ENCODE results near the gene UBE2R2. TPM values are rescaled to one million over a fixed set of nuclear protein-coding genes. Genes with fewer than 3 reads are reported as not detected.
A peak's percentile ranks its signal among the peaks of the same experiment; 100 is the strongest.

Gene UBE2R2
- total RNA-seq, 1 experiment from 2014 or later: 52.1 TPM

- H3K4me2 ChIP-seq (ENCODE audit: insufficient read depth, insufficient read length, low read length): no peak overlapping the region
- H2AFZ ChIP-seq (ENCODE audit: low read length): no peak overlapping the region
- H3K79me2 ChIP-seq (ENCODE audit: insufficient read depth, low read length): 0 out of 2 replicates have a peak, but pooled peaks cover 2% of the 10 kb centered on the region
- H3K23ac ChIP-seq (ENCODE audit: insufficient read length, low read depth, low read length): no peak overlapping the region
- Mint-ChIP-seq H3K27ac (peak overlapping the region in 2 of 3 experiments; percentile 13 to 27; a peak in 2 of 7 replicates), H3K36me3 (ENCODE audit: insufficient read depth in 1 of 3, low read depth in 3 of 3) (peaks cover 7 to 17% (median 17%) of the 10 kb centered on the region in 3 experiments), H3K27me3 (ENCODE audit: low read depth) (no peaks in the 10 kb centered on the region), H3K4me1 (peaks cover 38 to 45% of the 10 kb centered on the region in 2 experiments), H3K9me3 (peaks cover 0 to 3% of the 10 kb centered on the region in 2 experiments; a peak in 1 of 5 replicates), H3K4me3 (no peak overlapping the region)
- no peak overlapping the region for H4K5ac ChIP-seq (ENCODE audit: insufficient read length, low read depth, low read length)
- no peak overlapping the region for H3K9ac ChIP-seq (ENCODE audit: extremely low read depth, insufficient read length, low read length)
- H2AK5ac ChIP-seq (ENCODE audit: insufficient read length, low read length): no peak overlapping the region
- H2BK15ac ChIP-seq (ENCODE audit: low read depth, low read length): no peak overlapping the region
- DNase-seq: no peak
- H3T11ph ChIP-seq (ENCODE audit: low read length): no peak overlapping the region
- TF ChIP-seq CTCF (conservative IDR thresholded peaks at IDR 0.05): no peak
- no peak overlapping the region for H3K14ac ChIP-seq (ENCODE audit: insufficient read depth, low read length)
- WGBS (ENCODE audit: extremely low coverage, insufficient read length, low lambda C conversion rate): no CpG with 5 or more reads among the region's 4 CpGs
- H3K27ac ChIP-seq (ENCODE audit: insufficient read length, low read depth, low read length): no peak overlapping the region
- no peak overlapping the region for H4K8ac ChIP-seq (replicated peaks; ENCODE audit: insufficient read length, low read depth, low read length)
- H3K4me1 ChIP-seq (ENCODE audit: insufficient read depth, low read length): no peaks in the 10 kb centered on the region
- H2BK12ac ChIP-seq (ENCODE audit: insufficient read length, low read depth, low read length): no peak overlapping the region
- no peak overlapping the region for H4K91ac ChIP-seq (ENCODE audit: insufficient read length, low read depth, low read length)
- no peak overlapping the region for H3K56ac ChIP-seq (ENCODE audit: insufficient read length, low read depth, low read length)
- H3K23me2 ChIP-seq (ENCODE audit: insufficient read length, low read depth, low read length, poor library complexity, severe bottlenecking): no peaks in the 10 kb centered on the region
- no peak overlapping the region for H2BK5ac ChIP-seq (ENCODE audit: insufficient read length, low read length)
- no peak overlapping the region for H2BK120ac ChIP-seq (ENCODE audit: low read depth, low read length, poor library complexity, severe bottlenecking)
- no peak overlapping the region for H2BK20ac ChIP-seq (ENCODE audit: low read depth, low read length, poor library complexity, severe bottlenecking)
- no peak overlapping the region for H3K18ac ChIP-seq (ENCODE audit: insufficient read length, low read depth, low read length)
- H3K79me1 ChIP-seq (ENCODE audit: insufficient read depth, low read depth, low read length, poor library complexity, severe bottlenecking): peaks cover 8% of the 10 kb centered on the region
- H3K9me3 ChIP-seq (ENCODE audit: control insufficient read depth, low read depth, low read length): no peaks in the 10 kb centered on the region
- no peak overlapping the region for H3K4ac ChIP-seq (ENCODE audit: low read depth, low read length)
- H4K20me1 ChIP-seq (ENCODE audit: control insufficient read depth, insufficient read depth, insufficient read length): peaks cover 3% of the 10 kb centered on the region
- no peaks in the 10 kb centered on the region for H3K27me3 ChIP-seq (ENCODE audit: insufficient read depth, low read length)
These were observed 90.4 kb downstream of the UBE2R2 start for GRCh38 chr9:33907347-33907746.
